Spleen (tissue), 7 donors: Measurements from ENCODE around the gene AP4M1.

Source experiments
- CTCF ChIP-seq, 11 experiments: fragments of 200-600 bp in 7 of 11; fragments of 450-650 bp in 4 of 11; sonication (generic) in 4 of 11; IDR thresholded peaks in 8 of 11; conservative IDR thresholded peaks in 3 of 11; 1 replicate in 7 of 11; 2 replicates in 4 of 11; pipeline versions ENCODE4 v1.4.0 to v1.8.0; 2016 to 2021; ENCODE audit warnings: antibody characterized with exemption in 11 of 11, inconsistent platforms in 4 of 11, mild to moderate bottlenecking in 1 of 11
- POLR2A ChIP-seq, 3 donors: fragments of 450-650 bp; IDR thresholded peaks; one replicate each; pipeline ENCODE4 v1.5.1; 2017; ENCODE audit warnings: antibody characterized with exemption in 3 of 3, mild to moderate bottlenecking in 1 of 3
- POLR2AphosphoS5 ChIP-seq, 3 donors: sonication (generic); formaldehyde crosslinking; IDR thresholded peaks; one replicate each; pipeline ENCODE4 v1.5.1; 2017; ENCODE audit warnings: antibody characterized with exemption in 3 of 3
- donor health status: DM: no; HTN: no; CAD: no; lungs with moderate emphysema.
- donor health status: DM: no; HTN: no; CAD: no.
- donor health status: DM: no; HTN: no; CAD: no.

- TF ChIP-seq POLR2A (IDR thresholded peaks at IDR 0.05) (no peak), CTCF (IDR thresholded peaks at IDR 0.05 in 8 of 11, conservative IDR thresholded peaks at IDR 0.05 in 3 of 11) (no peak), POLR2AphosphoS5 (IDR thresholded peaks at IDR 0.05) (no peak)
Measured at GRCh38 chr7:100069991-100070390, 31.5 kb upstream of the AP4M1 start.
